ENCODE results near the gene PRM1.
A peak's percentile ranks its signal among the peaks of the same experiment; 100 is the strongest.

Gene PRM1

DNA sequence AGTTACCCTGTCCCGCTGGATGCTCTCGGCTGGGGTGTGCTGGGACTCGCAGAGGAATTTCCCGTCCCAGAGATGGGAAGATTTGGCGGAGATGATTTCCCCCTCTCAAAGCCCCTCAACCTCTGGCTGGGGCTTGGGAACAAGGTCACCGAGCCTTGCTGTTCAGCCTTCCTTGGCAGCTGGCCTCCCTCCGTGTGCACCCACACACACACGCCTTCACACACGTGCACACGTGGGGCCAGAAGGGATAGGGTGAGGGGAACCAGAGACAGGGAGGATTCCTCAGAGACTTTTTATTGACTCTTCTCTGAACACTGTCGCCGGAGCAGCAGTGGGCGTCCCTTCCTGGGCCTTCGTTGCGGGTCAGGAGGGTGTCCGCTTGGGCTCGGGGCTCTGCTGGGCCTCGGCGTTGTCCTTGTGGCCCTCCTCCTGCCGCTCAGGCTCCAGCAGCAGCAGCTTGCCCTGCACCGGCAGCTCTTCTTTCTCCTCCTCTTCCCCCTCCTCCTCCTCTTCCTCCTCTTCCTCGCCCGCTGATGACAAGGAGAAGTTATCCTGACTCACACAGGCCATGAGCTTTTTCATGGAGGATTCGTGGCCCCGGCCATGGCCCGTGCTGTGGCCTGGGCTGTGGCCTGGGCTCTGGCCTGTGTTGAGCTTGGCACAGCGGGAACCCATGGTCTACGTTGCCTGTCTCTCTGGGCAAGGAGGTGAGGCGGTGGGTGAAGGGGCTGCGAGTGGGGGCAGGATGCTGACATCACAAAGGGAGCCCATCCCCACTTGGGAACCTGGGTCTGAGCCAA is 8.0 kb downstream of the PRM1 start, which contains the start of gene PRM3:
PRM3 (minus strand) TSS at position 709 of the 800 bp plus-strand sequence; CDS start at position 675, 34 bp downstream.
- no peak for DNase-seq (ENCODE audit: low read depth)

DNA sequence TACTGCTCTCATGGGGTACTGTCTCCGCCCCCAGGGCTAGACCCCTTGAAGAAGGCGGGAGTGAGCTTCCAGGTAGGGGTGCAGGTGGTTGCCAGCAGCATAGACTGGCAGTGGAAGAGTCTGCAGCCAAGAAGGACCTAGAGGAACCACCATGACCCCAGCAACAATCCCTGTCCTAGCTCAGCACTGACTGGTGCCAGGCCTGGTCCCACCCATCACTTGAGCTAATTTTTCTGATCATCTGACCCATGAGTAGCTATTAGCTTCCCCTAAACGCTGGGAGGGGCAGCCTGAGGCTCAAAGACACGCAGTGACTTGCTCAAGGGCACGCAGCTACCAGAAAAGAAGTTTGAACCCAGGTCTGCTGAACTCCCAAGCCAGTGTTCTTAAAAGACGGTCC is 8.6 kb downstream of the PRM1 start:
- DNase-seq (ENCODE audit: low read depth): no peak

DNA sequence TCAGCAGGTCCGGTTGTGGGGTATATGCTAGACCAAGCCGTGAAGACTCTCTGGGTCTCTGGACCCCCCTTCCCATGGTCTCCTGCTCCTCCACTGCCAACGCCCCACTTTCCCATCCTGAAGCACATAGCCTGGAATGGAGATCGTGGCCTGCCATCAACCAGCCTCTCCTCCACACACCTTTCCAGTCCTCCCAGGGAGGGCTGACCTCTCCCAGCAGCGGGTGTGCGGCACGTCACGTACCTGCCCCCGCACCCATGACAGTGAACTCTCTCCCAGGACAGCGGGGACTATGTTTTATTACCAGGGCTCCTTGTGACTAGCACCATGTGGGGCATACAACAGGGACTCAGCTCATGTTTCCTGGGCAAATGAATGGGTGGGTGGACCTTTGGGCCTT is 9.5 kb downstream of the PRM1 start:
- DNase-seq (ENCODE audit: low read depth): no peak

DNA sequence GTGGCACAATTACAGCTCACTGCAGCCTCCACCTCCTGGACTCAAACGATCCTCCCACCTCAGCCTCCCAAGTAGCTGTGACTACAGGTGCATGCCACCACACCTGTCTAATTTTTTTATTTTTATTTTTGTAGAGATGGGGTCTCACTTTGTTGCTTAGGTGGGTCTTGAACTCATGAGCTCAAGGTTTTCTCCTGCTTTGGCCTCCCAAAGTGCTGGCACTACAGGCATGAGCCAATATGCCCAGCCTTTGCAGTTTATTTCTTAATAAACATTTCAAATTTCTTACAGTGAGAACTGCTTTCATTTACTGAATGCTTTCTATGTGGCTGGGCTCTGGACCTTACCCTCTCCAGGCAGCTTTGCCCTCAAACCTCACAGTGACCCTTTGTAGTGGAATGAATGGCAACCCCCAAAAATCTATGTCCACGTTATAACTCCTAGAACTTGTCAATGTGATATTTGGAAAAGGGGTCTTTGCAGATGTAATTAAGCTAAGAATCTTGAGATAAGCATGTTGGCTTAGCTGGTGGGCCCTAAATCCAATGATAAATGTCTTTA is 10.4 kb downstream of the PRM1 start:
- no peak for DNase-seq (ENCODE audit: low read depth)

DNA sequence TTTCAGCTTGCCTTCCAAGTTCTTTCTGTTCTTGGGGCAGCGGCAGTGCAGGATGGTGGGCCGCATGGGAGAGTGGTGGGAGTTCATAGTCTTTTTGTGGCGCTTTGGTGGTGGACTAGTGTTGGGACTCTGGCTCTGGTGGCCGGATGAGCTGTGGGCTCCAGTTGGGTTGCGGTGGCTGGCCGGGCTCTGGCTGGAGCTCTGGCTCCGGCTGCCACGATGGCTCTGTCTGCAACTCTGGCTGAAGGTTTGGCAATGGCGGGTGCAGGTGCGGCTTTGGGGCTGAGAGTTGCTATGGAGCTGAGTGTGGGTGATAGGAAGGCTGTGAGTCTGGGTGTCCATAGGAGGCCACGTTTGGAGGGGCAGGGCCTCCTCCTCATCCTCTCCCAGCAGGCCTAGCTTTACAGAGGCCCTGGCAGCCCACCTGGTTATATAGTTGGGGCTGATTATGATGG is 12.2 kb downstream of the PRM1 start, which contains the start of gene TNP2:
TNP2 (minus strand) TSS at position 405 of the 455 bp plus-strand sequence; CDS start at position 342, 63 bp downstream.
- DNase-seq (ENCODE audit: low read depth): no peak

DNA sequence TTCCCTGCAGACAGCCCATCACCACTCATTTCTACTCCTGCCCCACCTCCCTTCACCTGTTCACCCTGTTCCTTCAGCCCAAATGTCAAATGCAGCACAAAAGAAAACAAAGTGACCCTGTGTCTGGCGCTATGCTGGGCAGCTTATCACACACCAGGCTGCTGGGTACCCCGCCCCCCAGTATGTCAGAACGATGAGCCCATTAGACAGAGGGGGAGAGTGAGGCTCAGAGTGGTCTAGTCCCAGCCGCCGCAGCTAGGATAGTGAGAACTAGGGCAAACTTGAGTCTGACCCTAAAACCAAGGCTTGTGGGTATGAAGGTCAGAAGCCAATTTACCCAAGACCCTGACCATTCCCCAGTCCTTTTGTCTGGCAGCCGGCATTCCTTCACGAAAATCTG is 16.0 kb downstream of the PRM1 start:
- DNase-seq (ENCODE audit: low read depth): no peak

DNA sequence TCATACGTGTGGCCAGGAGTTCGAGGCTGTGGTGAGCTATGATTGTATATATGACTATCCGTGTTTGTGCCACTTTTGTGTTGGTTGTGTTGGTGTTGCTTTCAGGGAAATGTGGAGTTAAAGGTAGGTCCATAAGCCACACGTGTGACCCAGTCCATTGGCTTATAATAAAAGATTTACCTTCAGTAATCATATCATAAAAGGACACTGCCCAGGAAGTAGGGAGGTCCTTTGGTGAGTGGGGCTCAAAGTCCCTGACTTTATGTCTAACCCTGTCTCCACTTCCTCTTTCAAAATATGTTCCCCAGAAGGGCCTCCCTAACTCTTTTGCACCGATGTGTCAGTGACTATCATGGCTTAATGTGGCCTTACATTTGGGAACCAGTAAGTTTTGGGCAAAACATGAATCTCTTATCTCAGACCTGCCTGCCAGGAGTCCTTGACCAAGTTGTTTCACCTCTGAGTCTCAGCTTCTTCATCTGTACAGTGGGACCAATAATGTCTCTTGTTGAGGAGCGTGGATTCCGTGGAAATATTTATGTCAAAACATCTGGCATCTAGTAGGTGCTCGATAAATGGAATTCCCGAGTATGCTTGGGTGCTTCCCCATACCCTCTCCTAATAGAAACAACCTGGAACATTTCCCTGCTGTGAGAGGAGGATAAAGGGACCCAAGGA is 16.8 kb downstream of the PRM1 start:
- DNase-seq (ENCODE audit: low read depth): no peak

DNA sequence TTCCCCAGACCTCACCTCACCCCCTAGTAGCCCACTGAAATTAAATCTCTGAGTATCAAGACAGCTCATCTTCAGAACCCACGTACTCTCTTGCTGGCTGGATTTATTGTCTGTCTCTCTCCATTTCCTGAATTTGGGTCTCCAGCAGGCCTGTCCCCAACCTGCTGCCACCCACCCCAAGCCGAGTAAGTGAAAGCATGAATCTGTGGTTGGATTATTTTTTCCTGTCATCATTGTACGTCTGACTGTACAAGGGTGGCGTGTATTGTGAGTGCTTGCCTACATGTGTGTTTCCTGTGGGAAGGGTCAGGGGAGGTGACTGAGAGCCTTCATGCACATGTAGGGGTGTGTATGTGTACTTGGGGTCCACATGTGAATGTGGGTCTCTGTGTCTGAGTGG is 17.4 kb downstream of the PRM1 start:
- DNase-seq (ENCODE audit: low read depth): no peak

DNA sequence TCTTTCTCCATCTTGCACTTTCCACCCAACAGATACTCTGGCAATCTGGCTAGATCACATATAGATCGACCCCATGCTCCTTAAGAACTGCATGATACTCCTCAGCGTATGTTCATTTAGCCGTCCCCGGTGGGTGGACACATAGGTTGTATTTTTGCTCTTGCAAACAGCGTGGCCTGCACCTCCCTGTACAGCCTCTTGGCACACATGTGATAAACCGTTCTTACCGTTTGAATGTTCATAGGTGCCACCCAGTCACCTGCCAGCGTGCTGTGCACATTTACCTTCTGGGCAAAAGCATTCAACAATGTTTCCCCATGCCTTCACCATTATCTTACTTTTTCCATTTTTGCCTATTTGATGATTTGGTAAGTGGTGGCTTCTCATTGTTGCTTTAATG is 18.2 kb downstream of the PRM1 start:
- no peak for DNase-seq (ENCODE audit: low read depth)

DNA sequence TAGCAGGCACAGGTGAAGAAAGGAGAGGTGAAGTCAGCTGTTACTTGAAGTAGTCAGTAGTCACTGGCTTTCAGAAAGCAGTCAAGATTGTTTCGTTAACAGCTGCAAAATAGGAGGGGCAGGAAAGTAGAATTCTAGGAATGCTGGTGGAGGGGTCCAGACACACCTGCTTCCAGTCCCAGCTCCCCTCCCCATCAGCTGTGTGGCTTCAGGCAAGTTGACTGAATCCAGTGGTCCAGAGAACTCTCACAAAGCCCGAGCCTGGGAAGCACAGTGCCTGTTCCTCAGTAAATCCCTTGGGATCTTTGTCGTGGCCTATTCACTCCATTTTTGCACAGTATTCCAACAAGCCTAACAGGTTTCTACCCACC is 20.5 kb downstream of the PRM1 start:
- no peak for DNase-seq (ENCODE audit: low read depth)

DNA sequence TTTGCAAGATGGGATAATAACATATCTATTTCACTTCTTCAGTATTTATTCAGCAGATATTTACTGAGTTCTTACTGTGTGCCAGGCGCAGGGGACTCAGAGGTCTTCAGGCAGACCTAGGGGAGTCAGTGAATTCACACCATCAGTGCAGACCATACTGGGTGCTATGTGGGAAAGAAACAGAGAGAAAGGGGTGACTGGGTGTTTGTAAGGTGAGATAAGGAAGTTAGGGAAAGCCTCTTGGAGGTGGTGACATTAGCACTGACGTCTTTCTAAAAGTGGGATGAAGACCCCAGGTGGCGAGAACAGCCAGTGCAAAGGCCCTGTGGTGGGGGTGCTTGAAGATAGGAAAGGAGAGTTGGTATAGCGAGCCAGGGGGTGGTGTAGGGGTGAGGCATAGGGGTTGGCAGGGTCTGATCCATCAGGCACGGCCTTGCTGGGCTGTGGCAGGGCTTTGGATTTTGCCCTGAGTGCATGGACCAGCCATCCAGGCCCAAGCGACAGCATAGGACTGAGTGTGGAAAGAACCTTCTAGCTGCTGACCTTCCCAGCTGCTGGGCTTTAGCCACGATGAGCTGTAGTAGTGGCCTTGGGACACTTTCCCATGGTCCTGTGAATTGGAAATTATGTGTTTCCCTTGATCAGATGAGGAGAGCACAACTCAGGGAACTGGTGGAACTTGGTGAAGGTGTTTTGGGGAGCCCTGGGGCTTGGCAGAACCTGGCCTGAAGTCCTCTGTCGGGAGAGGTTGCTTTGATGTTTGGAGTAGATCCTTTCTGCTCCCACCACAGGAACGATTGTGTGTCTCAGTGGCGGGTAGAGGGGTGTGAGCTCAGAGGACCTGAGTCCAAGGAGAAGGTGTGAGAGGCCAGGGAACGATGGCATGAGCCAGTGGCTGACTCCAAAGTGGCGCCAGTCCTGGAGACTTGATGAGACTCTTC is 21.2 kb downstream of the PRM1 start:
- DNase-seq (ENCODE audit: low read depth): no peak

DNA sequence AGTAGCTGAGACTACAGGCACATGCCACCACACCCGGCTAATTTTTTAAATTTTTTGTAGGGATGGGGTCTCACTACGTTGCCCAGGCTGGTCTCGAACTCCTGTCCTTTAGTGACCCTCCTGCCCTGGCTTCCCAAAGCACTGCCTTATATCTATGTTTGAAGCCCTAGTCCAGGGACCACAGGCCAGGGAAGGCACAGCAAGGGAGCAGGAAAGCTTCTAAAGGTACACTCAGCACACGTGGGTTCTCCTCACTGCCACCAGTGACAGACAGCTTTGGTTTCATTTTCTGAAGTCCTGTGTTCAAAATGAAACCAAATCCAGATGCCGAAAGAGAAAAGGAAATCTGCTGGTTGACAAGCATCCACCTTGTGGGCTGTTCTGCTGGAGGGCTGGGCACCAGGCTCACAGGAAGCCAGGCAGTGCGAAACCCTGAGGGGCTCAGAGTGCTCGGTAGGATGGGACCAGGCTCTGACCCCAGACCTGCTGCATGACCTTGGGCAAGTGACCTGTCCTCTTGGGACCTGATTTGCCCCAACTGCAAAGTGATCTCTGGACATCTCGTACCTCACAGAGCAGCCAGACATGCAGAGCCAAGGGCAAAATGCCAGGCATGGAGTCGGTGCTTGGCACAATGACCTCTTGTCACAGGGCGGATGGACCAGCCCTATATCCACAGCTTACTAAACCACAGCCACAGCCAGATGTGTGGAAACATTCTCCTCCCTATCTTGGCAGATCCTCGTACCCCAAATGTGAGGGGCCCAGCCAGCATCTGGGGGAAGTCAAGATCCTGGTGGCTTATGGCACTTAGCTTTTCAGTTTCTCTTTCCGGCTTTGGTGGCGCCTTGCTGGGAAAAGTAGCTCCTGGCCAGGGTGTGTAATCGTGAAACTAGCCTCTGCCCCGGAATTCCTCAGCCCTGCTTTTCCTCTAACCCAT is 22.3 kb downstream of the PRM1 start:
- no peak for DNase-seq (ENCODE audit: low read depth)

DNA sequence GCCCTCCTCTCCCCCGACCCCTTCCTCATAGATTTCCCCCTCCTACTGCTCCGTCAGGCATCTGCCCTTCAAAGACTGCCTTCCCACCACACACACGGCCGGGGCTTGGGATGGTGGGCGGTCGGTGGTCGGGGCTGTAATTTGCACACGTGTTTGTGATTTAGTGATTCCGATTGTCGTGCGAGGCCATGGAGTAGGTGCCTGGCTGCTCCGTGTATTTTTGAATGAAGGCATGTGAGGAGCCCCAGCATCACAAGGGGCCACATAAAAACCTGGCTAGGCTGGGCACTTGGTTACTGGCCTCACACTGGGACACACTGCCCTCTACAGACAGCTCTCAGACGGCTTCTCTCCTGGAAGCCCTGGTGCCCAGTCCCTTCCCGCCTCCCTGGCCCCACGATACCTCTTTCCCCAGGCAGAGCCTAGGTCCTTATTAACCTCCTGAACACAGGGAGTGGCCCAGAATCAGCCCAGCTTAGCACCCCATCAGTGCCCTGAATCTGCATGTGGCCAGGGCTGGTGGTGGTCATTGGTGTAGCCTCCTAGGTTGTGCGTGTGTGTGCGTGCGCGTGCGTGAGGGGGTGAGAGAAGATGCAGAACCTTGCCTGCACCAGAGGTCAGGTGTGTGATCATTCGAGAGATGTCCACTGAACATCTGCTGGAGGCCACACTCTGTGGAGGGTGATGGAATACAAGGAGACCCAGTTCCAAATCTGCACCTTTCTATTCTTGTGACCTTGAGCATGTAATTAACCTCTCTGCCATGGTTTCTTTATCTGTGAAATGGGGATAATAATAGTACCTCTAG is 23.8 kb downstream of the PRM1 start:
- no peak for DNase-seq (ENCODE audit: low read depth)

DNA sequence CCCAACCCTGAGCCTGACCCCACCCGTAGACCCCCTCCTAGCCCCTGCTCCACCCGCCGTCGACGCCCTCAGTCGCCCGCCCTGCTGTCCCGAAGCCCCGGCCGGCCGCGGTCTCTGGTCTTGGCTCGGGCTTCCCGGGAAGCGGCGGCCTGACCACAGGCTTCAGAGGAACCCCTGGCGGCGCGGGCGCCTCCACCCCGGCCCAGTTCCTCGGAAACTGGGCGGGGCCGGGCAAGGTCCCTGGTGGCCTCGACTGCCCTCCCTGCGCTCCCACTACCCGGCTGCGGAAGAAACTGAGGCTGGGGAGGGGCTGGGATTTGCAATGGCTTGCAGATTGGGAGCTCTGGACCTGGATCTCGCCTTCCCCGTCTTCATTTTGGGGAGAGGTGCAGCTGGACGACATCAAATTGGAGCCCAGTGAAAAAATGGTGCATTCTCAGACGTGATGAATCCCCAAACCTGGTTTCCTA is 24.4 kb downstream of the PRM1 start:
- no peak for DNase-seq (ENCODE audit: low read depth)

DNA sequence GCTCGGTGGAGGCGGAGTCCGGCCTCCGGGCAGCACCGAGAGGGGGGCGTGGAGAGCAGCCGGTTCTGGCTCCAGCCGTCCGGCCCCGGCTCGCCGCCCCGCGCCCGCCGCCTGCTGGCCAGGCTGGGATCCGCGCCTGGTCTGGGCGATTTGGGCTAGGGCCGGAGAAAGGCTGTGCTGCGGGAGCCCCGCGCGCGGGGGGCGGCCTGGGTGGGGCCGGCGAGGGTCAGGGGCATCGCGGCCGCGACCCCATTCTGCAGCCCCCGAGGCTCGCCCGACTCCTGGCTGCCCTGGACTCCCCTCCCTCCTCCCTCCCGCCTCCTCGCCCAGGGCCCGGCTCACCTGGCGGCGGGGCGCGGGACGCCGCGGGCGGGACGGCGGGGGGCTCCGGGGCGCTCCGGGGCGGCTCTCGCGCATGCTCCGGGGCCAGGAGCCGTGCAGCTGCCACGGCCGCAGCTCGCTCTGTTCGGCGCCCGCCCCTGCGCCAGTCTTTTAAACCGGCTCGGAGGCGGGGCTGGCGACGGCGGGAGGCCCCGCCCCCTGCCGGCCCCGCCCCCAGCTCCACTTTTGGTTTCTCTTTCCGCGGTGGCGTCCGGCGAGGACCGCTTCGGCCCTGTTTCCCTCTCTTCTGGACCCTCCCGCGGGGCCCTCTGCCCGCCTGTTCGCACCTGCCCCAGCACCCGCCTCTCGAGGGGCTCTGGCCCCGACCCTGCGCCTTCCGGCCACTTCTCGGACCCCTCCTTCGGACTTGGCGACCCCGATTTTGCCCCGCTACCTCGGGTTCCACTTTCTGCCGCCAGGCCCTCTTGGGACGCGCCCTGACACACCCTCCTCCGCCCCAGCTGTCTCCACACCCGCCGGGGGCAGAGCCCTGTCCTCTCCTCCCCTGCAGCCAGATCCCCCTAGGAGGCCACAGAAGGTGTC is 25.1 kb downstream of the PRM1 start, which contains the start of gene SOCS1:
SOCS1 (minus strand) TSS at position 468 of the 924 bp plus-strand sequence. CDS start 726 bp downstream, outside the sequence.
- DNase-seq (ENCODE audit: low read depth): peak; percentile 83

DNA sequence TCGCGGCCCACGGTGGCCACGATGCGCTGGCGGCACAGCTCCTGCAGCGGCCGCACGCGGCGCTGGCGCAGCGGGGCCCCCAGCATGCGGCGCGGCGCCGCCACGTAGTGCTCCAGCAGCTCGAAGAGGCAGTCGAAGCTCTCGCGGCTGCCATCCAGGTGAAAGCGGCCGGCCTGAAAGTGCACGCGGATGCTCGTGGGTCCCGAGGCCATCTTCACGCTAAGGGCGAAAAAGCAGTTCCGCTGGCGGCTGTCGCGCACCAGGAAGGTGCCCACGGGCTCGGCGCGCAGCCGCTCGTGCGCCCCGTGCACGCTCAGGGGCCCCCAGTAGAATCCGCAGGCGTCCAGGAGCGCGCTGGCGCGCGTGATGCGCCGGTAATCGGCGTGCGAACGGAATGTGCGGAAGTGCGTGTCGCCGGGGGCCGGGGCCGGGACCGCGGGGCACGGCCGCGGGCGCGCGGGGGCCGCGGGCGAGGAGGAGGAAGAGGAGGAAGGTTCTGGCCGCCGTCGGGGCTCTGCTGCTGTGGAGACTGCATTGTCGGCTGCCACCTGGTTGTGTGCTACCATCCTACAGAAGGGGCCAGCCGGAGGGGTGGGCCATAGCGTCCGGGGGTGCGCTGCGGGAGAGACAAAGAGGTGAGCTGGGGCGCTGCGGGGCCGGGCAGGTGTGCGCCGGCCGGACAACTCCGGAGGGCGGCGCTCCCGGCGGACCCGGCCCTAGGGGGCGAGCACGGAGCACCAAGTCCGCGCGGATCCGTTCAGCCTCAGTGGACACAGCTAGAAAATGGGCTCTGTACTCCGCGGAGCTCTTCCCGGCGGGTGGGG is 26.0 kb downstream of the PRM1 start:
- DNase-seq (ENCODE audit: low read depth): no peak
